ENCODE results near the gene MEFV.

Gene MEFV

GRCh38 chr16:3246876-3247275, 9.6 kb downstream of the MEFV start:
- no peak overlapping the region for H3K4me3 ChIP-seq (ENCODE audit: low read length in 2 of 2)

GRCh38 chr16:3246002-3246401, 10.4 kb downstream of the MEFV start:
- Histone ChIP-seq H3K4me3 (ENCODE audit: low read length in 2 of 2) (no peak overlapping the region), H3K27me3 (ENCODE audit: control insufficient read depth in 1 of 2, insufficient read depth in 2 of 2, low read length in 2 of 2) (peaks cover 0 to 4% of the 10 kb centered on the region in 2 donors), H3K36me3 (ENCODE audit: control insufficient read depth in 2 of 2, insufficient read depth in 2 of 2, low read length in 2 of 2) (no peaks in the 10 kb centered on the region), H3K4me1 (ENCODE audit: control insufficient read depth, insufficient read depth, low read length) (no peaks in the 10 kb centered on the region), H3K9me3 (ENCODE audit: control insufficient read depth in 2 of 2, low read length in 2 of 2) (no peaks in the 10 kb centered on the region), H3K9ac (ENCODE audit: low read length in 2 of 2) (no peak overlapping the region), H3K27ac (ENCODE audit: low read length) (no peak overlapping the region)

More at GRCh38 chr16:3246876-3247275, 9.6 kb downstream of the MEFV start:
- H3K4me1 ChIP-seq (ENCODE audit: control insufficient read depth, insufficient read depth, low read length) = no peaks in the 10 kb centered on the region
- H3K27ac ChIP-seq (ENCODE audit: low read length) = no peak overlapping the region
- no peaks in the 10 kb centered on the region for H3K9me3 ChIP-seq (ENCODE audit: control insufficient read depth in 2 of 2, low read length in 2 of 2)
- peaks cover 0 to 4% of the 10 kb centered on the region in 2 donors for H3K27me3 ChIP-seq (ENCODE audit: control insufficient read depth in 1 of 2, insufficient read depth in 2 of 2, low read length in 2 of 2)
- H3K36me3 ChIP-seq (ENCODE audit: control insufficient read depth in 2 of 2, insufficient read depth in 2 of 2, low read length in 2 of 2) = no peaks in the 10 kb centered on the region
- no peak overlapping the region for H3K9ac ChIP-seq (ENCODE audit: low read length in 2 of 2)

GRCh38 chr16:3243882-3244281, 12.6 kb downstream of the MEFV start:
- Histone ChIP-seq H3K27ac (ENCODE audit: low read length) (no peak overlapping the region), H3K36me3 (ENCODE audit: control insufficient read depth in 2 of 2, insufficient read depth in 2 of 2, low read length in 2 of 2) (no peaks in the 10 kb centered on the region), H3K27me3 (ENCODE audit: control insufficient read depth in 1 of 2, insufficient read depth in 2 of 2, low read length in 2 of 2) (peaks cover 0 to 4% of the 10 kb centered on the region in 2 donors), H3K4me1 (ENCODE audit: control insufficient read depth, insufficient read depth, low read length) (no peaks in the 10 kb centered on the region), H3K9ac (ENCODE audit: low read length in 2 of 2) (no peak overlapping the region), H3K4me3 (ENCODE audit: low read length in 2 of 2) (no peak overlapping the region), H3K9me3 (ENCODE audit: control insufficient read depth in 2 of 2, low read length in 2 of 2) (no peaks in the 10 kb centered on the region)

GRCh38 chr16:3242709-3243108, 13.7 kb downstream of the MEFV start:
- no peak overlapping the region for H3K4me3 ChIP-seq (ENCODE audit: low read length in 2 of 2)
- H3K36me3 ChIP-seq (ENCODE audit: control insufficient read depth in 2 of 2, insufficient read depth in 2 of 2, low read length in 2 of 2) = no peaks in the 10 kb centered on the region
- H3K27ac ChIP-seq (ENCODE audit: low read length) = no peak overlapping the region
- no peak overlapping the region for H3K9ac ChIP-seq (ENCODE audit: low read length in 2 of 2)
- peaks cover 0 to 4% of the 10 kb centered on the region in 2 donors for H3K27me3 ChIP-seq (ENCODE audit: control insufficient read depth in 1 of 2, insufficient read depth in 2 of 2, low read length in 2 of 2)
- H3K4me1 ChIP-seq (ENCODE audit: control insufficient read depth, insufficient read depth, low read length) = no peaks in the 10 kb centered on the region
- H3K9me3 ChIP-seq (ENCODE audit: control insufficient read depth in 2 of 2, low read length in 2 of 2) = no peaks in the 10 kb centered on the region

GRCh38 chr16:3241761-3242160, 14.7 kb downstream of the MEFV start:
- peaks cover 0 to 4% of the 10 kb centered on the region in 2 donors for H3K27me3 ChIP-seq (ENCODE audit: control insufficient read depth in 1 of 2, insufficient read depth in 2 of 2, low read length in 2 of 2)
- no peak overlapping the region for H3K4me3 ChIP-seq (ENCODE audit: low read length in 2 of 2)
- no peaks in the 10 kb centered on the region for H3K9me3 ChIP-seq (ENCODE audit: control insufficient read depth in 2 of 2, low read length in 2 of 2)
- H3K9ac ChIP-seq (ENCODE audit: low read length in 2 of 2) = no peak overlapping the region
- no peaks in the 10 kb centered on the region for H3K36me3 ChIP-seq (ENCODE audit: control insufficient read depth in 2 of 2, insufficient read depth in 2 of 2, low read length in 2 of 2)
- no peaks in the 10 kb centered on the region for H3K4me1 ChIP-seq (ENCODE audit: control insufficient read depth, insufficient read depth, low read length)
- H3K27ac ChIP-seq (ENCODE audit: low read length) = no peak overlapping the region

GRCh38 chr16:3235856-3236669, 20.4 kb downstream of the MEFV start:
- Histone ChIP-seq H3K4me3 (ENCODE audit: low read length in 2 of 2) (no peak overlapping the region), H3K9ac (ENCODE audit: low read length in 2 of 2) (no peak overlapping the region), H3K36me3 (ENCODE audit: control insufficient read depth in 2 of 2, insufficient read depth in 2 of 2, low read length in 2 of 2) (peaks cover 17 to 23% of the 10 kb centered on the region in 2 donors), H3K27ac (ENCODE audit: low read length) (no peak overlapping the region), H3K27me3 (ENCODE audit: control insufficient read depth in 1 of 2, insufficient read depth in 2 of 2, low read length in 2 of 2) (no peaks in the 10 kb centered on the region), H3K4me1 (ENCODE audit: control insufficient read depth, insufficient read depth, low read length) (peaks cover 13% of the 10 kb centered on the region), H3K9me3 (ENCODE audit: control insufficient read depth in 2 of 2, low read length in 2 of 2) (no peaks in the 10 kb centered on the region)

GRCh38 chr16:3234857-3235561, 21.4 kb downstream of the MEFV start, which contains the start of gene ZNF200:
Gene ZNF200 (minus strand): TSS chr16:3235158. CDS start chr16:3233755, 1,403 bp downstream.
- H3K4me1 ChIP-seq (ENCODE audit: control insufficient read depth, insufficient read depth, low read length) = peaks cover 13% of the 10 kb centered on the region
- H3K36me3 ChIP-seq (ENCODE audit: control insufficient read depth in 2 of 2, insufficient read depth in 2 of 2, low read length in 2 of 2) = peaks cover 25 to 31% of the 10 kb centered on the region in 2 donors
- H3K27me3 ChIP-seq (ENCODE audit: control insufficient read depth in 1 of 2, insufficient read depth in 2 of 2, low read length in 2 of 2) = no peaks in the 10 kb centered on the region
- H3K9me3 ChIP-seq (ENCODE audit: control insufficient read depth in 2 of 2, low read length in 2 of 2) = peaks cover 0 to under 1% of the 10 kb centered on the region in 2 donors
- H3K27ac ChIP-seq (ENCODE audit: low read length) = peak within 1 kb of the TSS; percentile 91
- H3K4me3 ChIP-seq (ENCODE audit: low read length in 2 of 2) = peak within 1 kb of the TSS; percentile 79 to 100
- H3K9ac ChIP-seq (ENCODE audit: low read length in 2 of 2) = peak within 1 kb of the TSS; percentile 94 to 97

- Histone ChIP-seq H3K4me3 (ENCODE audit: low read length in 2 of 2) (peak overlapping the region; percentile 79 to 100), H3K27ac (ENCODE audit: low read length) (peak overlapping the region; percentile 91), H3K36me3 (ENCODE audit: control insufficient read depth in 2 of 2, insufficient read depth in 2 of 2, low read length in 2 of 2) (peaks cover 29 to 34% of the 10 kb centered on the region in 2 donors), H3K9me3 (ENCODE audit: control insufficient read depth in 2 of 2, low read length in 2 of 2) (peaks cover 0 to 2% of the 10 kb centered on the region in 2 donors), H3K27me3 (ENCODE audit: control insufficient read depth in 1 of 2, insufficient read depth in 2 of 2, low read length in 2 of 2) (no peaks in the 10 kb centered on the region), H3K4me1 (ENCODE audit: control insufficient read depth, insufficient read depth, low read length) (peaks cover 13% of the 10 kb centered on the region), H3K9ac (ENCODE audit: low read length in 2 of 2) (peak overlapping the region; percentile 94 to 97)
These were observed 21.9 kb downstream of the MEFV start for GRCh38 chr16:3234543-3234856.

GRCh38 chr16:3223913-3224515, 32.4 kb downstream of the MEFV start:
- Histone ChIP-seq H3K27me3 (ENCODE audit: control insufficient read depth in 1 of 2, insufficient read depth in 2 of 2, low read length in 2 of 2) (no peaks in the 10 kb centered on the region), H3K27ac (ENCODE audit: low read length) (no peak overlapping the region), H3K4me1 (ENCODE audit: control insufficient read depth, insufficient read depth, low read length) (no peaks in the 10 kb centered on the region), H3K4me3 (ENCODE audit: low read length in 2 of 2) (peak overlapping the region in 1 of 2 donors; percentile 2), H3K36me3 (ENCODE audit: control insufficient read depth in 2 of 2, insufficient read depth in 2 of 2, low read length in 2 of 2) (peaks cover 36 to 45% of the 10 kb centered on the region in 2 donors), H3K9ac (ENCODE audit: low read length in 2 of 2) (no peak overlapping the region), H3K9me3 (ENCODE audit: control insufficient read depth in 2 of 2, low read length in 2 of 2) (peaks cover 35 to 63% of the 10 kb centered on the region in 2 donors)

GRCh38 chr16:3220839-3221238, 35.6 kb downstream of the MEFV start:
- H3K9me3 ChIP-seq (ENCODE audit: control insufficient read depth in 2 of 2, low read length in 2 of 2) = peaks cover 30 to 52% of the 10 kb centered on the region in 2 donors
- H3K27ac ChIP-seq (ENCODE audit: low read length) = no peak overlapping the region
- no peaks in the 10 kb centered on the region for H3K4me1 ChIP-seq (ENCODE audit: control insufficient read depth, insufficient read depth, low read length)
- H3K36me3 ChIP-seq (ENCODE audit: control insufficient read depth in 2 of 2, insufficient read depth in 2 of 2, low read length in 2 of 2) = peaks cover 21 to 26% of the 10 kb centered on the region in 2 donors
- H3K27me3 ChIP-seq (ENCODE audit: control insufficient read depth in 1 of 2, insufficient read depth in 2 of 2, low read length in 2 of 2) = no peaks in the 10 kb centered on the region
- H3K4me3 ChIP-seq (ENCODE audit: low read length in 2 of 2) = no peak overlapping the region
- H3K9ac ChIP-seq (ENCODE audit: low read length in 2 of 2) = no peak overlapping the region
